ENCODE results near the gene TMX4.
"Not testable (repeated sequence)": the region's sequence is repeated elsewhere in the genome, so short reads cannot be mapped to it uniquely, and the experiment has no call there.

Gene TMX4

DNA sequence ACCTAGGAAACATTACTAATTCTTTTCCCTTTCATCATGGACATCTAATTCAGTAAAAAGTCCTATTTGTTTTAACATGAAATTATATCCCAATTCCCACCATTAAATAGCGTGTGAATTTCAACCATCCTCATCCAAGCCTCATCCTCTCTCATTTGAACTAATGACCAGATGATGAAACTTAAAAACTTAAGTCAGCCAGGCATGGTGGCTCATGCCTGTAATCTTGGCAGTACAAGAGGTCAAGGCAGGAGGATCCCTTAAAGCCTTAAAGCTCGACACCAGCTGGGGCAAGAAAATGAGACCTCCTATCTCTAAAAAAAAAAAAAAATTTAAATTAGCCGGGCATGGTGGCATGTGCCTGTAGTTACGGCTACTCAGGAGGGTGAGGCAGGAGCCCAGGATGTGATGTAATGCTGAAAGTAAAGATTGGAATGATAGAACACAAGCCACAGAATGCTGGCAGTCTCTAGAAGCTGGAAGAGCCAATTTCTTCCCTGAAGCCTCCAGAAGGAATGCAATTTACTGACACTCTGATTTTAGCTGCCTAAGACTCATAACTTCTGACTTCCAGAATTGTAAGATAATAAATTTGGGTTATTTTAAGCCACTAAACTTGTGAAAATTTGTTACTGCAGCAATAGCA, 52.2 kb downstream of the TMX4 start:
- DNase-seq (ENCODE audit: low read depth) = peak; percentile 77

DNA sequence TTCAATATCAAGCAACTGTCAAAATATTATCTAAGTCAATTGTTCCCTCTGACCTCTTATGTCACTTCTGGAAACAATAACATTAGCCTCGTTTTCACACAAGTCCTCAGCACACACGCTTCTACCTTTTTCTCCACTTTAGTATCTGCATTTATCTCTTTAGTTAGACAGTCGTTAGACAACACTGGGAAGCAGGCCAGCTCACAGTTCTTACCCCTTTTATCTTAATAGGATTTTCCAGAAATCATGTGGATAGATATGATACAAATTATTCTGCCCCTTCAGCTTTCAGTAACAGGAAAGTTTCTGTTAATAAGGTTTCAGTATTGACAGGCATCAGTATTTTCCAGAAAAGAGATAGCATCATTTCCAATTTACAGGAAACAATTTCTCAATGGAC, 53.4 kb downstream of the TMX4 start:
- no peak for DNase-seq (ENCODE audit: low read depth)

DNA sequence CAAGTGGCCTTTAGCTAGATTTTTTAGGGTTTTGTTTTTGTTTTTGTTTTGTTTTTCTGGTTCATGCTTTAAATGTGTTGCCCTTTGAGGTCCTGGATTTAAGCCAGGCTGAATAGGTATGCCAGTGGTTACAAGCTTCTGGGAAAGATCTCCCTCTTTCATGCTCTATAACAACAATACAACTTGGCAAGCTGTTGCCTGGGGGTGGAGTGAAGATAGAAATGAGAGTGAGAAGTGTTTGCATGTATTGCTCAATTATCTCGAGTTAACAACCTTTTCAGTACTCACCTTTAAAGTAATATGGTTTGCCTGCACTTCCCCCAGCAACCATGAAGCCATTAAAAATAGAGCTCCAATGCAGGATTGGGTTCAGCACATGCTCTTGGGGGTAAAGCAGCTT, 60.1 kb downstream of the TMX4 start:
- DNase-seq (ENCODE audit: low read depth) = no peak

DNA sequence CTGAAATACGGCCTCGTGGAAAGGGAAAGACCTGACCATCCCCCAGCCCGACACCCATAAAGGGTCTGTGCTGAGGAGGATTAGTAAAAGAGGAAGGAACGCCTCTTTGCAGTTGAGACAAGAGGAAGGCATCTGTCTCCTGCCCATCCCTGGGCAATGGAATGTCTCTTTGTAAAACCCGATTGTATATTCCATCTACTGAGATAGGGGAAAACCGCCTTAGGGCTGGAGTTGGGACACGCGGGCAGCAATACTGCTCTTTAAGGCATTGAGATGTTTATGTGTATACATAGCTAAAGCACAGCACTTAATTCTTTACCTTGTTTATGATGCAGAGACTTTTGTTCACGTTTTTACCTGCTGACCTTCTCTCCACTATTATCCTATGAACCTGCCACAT, 63.0 kb downstream of the TMX4 start:
- DNase-seq (ENCODE audit: low read depth) = not testable (repeated sequence)

DNA sequence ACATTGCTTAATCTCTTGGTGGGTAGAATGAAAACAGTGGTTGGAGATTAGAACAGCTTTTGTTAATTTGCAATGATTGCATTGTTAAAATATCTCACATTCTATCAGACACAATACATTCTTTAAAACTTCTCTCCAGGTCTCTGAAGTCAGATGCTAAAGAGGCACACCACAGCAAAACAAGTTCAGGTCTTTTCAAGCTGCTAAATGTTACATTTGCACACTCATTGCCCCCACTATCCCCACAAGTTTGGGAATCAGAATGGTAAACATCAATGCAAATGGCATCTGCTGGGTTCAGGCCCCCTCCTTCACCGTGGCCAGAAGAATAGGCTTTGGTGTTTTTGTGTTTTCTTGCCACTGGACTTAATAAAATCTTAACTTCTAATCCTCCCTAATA, 69.2 kb downstream of the TMX4 start:
- no peak for DNase-seq (ENCODE audit: low read depth)

DNA sequence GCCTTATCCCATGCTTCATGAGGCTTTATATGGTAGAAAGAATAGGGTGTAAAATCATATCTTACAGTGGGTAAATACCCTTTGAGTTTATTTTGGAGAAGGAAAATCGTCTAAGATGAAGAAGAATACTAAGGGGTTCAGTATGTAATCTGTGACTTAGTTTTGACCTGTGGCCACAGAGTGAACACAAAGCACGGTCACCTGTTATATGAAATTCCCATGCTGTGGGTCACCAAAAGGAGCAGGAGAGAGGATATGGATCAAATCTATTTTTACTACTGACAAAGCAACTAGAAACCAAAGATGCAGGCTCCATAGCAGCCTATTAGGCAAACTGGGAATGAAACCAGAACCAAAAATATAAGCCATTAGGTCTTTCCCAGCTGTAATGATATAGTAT, 75.7 kb downstream of the TMX4 start:
- DNase-seq (ENCODE audit: low read depth) = no peak

DNA sequence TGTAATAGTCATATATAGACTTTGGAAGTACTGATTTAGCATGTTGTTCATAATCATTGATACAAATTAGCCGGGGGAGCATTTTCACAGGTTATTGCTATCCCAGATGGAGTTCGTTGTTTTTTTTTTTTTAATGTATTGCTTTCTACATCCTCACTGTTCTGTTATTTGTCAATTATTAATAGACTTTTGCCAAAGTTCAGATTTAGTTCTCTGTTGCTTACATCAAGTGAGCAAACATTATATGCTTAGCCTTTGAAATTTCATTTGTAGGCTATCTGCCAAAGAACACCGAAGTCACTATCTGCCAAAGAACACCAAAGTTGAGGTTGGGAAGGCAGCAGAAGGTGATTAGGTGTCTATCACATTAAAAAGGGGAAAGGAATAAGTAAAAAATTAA, 79.2 kb downstream of the TMX4 start, which contains the start of gene HAO1:
HAO1 (minus strand) TSS at position 118 of the 400 bp plus-strand sequence; CDS start at position 82, 36 bp downstream.
- DNase-seq (ENCODE audit: low read depth) = no peak

DNA sequence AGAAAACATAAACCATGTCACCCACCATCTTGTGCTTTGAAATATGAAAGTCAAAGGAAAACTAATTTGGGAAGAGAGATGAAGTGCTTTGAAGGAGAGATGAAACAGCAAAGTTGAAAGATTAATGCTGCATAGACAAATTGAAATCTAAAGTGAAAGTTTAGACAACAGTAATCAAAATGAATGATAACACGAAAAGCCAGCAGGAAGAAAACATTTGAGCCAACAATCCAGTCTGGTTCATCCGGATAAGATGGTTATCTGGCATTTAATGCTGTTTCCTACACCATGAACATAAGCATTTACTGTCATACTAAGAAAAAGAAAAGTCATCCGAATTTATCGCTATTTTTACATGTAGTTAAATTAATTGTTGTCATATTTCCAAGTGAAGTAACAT, 79.9 kb downstream of the TMX4 start:
- DNase-seq (ENCODE audit: low read depth) = no peak

DNA sequence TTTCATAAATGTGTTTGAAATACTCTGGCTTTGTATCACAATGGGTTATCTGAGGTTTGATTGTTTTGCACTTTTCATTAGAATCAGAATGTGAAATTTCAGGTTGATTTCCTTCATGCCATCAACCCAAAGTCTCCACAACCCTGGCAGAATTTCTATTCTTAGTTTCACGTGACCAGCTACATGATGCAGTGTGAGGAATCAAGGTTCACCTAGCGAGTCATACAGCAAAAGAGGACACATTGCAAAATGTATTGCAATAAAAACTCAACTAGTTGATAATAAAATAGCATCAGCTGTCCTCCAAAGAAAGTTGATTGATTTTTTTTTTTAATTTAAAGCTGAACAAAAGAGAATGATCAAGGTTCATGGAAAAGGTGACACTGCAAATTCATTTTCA, 81.5 kb downstream of the TMX4 start:
- DNase-seq (ENCODE audit: low read depth) = no peak

DNA sequence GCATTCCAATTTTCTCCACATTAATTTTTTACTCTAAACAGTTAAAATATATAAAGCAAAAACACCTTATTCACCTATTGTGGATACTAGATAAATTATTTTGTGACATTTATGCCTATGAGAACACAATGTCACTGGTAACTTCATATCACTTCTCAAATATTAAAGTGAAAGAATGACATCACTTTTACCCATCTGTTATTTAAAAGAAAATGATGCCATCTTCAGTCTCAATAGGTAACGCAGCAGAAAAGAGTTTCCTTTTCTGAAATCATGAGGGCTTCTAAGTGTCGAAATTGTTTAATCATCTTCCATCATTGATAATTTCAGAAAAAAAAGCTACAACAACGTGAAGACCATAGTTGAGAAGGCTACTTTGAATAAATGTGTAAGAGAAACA, 82.2 kb downstream of the TMX4 start:
- no peak for DNase-seq (ENCODE audit: low read depth)

DNA sequence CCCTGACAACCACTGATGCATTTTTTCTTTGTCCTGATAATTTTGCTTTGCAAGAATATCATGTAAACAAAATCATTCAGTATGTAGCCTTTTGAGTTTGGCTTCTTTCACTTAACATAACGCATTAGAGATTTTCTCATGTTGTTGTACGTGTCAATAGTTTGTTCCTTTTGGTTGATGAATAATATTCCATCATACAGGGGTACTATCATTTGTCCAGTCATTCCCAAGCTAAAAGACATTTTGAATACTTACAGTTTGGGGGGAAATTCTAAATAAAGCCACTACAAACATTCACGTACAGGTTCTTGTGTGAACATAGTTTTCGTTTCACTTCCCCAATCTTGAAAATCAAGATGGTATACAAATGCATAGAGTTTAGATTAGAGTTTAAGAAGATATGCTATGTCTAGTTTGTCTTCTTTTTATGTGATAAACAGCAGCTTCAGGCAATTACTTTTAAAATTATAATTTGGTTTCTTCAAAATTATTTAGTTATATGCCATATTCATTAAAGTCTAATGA, 84.5 kb downstream of the TMX4 start:
- DNase-seq (ENCODE audit: low read depth) = no peak

DNA sequence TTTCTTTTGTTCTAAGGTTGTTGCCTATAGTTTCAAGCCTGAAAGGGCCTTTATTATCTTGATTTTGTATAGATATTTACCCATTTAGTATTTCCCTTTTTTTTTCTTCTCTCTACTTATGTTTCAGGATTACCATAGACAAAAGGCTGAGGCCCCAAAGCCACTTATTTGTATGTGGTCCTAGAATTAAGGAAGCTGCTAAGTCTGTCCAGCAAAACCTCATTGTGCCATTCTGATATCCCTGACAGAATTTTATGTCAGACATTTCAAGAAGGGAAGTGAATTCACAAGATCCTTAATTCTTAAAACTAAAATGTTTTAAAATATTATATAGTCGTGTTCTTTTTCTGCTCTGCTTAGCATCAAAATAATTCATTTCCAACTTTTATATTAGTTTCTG, 86.2 kb downstream of the TMX4 start:
- no peak for DNase-seq (ENCODE audit: low read depth)

DNA sequence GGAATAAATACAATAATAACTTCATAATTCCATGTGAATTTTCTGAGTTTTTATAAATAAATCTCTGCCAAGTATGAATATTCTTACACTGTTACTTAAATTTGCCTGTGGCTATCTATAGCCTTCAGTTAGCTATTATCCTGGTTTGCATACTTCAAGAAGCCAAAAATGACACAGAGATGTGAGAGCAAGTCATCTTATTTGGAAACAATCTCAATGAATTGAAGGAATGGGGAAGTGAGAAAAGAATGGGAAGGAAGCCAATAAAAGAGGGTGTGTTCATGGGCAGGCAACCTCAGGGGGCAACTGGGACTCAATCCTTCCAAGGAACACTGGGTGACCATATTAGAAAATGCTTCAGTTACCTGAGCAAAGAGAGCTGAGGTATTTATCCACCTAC, 89.2 kb downstream of the TMX4 start:
- no peak for DNase-seq (ENCODE audit: low read depth)
